GM15510 (cell line): ENCODE measurements around the gene RHCE.
"Not testable (repeated sequence)": the region's sequence is repeated elsewhere in the genome, so short reads cannot be mapped to it uniquely, and the experiment has no call there.

Experiments
- POLR2A ChIP-seq: IDR thresholded peaks from 3 replicates; pipeline ENCODE4 v1.6.1; 2011; ENCODE audit warnings: borderline replicate concordance; ENCODE audit not compliant: insufficient read length; ENCODE audit errors: extremely low read depth

The RHCE gene

DNA sequence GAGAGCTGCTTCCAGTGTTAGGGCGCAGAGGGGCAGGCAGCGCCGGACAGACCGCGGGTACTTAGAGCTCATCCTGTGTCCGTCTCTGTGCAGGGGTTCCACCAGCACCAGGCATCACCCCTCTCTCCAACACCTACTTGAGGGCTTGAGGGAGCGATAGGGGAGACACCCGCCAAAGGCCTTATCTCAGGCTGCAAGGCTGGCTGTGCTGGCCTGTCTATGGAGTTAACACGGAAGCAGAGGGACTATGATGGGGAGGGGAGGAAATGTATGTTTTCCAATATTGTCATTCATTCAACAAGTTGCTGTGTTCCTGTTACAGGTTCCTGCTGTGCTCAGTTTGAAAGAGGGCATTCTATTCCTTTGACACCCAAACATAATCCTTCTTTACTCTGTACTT is at the start of gene RHCE:
TSS of gene RHCE (minus strand) at position 111 of the 400 bp plus-strand sequence. CDS start at position 72, 39 bp downstream.
- TF ChIP-seq POLR2A, result not testable (repeated sequence)

DNA sequence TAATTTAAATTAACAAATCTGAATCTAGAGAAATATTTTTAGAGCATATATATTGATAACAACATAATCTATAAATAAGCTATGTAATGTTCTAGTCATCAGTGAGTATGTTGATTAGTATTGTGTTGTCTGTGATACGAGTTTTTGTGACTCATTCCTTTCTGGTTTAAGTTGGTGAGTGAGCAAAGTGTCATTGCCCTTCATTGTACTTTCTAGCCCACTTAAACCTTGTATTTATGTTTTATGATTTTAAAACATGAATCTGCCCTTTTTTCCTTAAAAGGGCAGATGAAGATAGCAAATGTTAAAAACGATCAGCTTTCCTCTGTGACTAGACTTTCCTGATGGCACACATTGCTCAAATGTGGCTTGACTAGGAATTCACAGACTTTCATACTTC is 48.6 kb upstream of the RHCE start:
- no peak for TF ChIP-seq POLR2A

GRCh38 chr1:25468033-25468432 is 47.4 kb upstream of the RHCE start:
- TF ChIP-seq POLR2A, result no peak

DNA sequence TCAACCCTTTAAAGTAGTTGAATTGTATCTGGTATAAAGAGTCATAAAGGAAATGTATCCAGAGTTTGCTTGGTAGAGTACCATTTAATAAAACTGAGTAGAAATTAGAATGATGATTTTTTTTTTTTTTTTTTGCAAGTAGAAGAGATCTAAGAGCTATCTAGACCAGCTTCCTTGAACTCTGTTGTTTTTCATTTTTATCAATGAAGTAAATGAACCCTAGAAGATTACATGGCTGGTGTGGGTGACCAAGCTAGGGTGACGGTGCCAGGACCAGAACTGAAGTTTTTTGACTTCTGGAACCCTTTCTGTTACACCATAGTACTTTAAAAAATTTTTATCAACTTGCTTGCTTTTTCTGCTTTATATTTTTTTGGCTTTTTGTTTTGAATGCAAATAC is 47.0 kb upstream of the RHCE start:
- TF ChIP-seq POLR2A, result no peak

DNA sequence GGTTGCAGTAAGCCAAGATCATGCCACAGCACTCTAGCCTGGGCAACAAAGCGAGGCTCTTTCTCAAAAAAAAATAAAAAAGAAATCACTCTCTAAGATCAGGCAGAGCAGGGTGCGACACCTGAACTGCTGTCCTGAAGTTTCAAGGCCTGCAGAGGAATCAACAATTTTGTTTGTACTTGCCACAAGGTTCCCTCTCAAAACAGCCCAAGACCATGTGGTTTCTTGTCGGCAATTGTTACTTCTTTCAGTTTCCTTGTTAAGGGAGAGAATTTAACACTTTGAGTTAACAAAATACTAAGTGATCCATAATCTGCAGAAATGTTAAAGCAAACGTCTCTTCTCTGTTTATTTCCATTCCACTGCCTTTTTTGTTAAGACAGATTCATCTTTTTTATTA is 46.6 kb upstream of the RHCE start:
- no peak for TF ChIP-seq POLR2A

DNA sequence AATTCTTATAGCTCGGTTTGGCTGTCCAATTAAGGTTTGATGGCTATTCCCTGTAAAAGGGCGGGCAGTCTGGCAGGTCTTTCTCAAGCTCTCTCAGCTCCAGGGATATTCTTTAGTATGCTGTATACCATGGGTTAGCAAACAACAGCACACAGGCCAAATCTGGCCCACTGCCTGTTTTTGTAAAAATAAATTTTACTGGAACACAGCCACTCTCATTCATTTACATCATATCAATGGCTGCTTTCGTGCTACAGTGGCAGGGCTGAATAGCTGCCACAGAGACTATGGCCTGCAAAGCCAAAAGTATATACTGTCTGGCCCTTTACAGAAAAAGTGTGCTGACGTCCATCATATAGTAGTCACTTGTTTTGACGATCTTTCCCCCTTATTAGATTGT is 42.1 kb upstream of the RHCE start:
- no peak for TF ChIP-seq POLR2A

DNA sequence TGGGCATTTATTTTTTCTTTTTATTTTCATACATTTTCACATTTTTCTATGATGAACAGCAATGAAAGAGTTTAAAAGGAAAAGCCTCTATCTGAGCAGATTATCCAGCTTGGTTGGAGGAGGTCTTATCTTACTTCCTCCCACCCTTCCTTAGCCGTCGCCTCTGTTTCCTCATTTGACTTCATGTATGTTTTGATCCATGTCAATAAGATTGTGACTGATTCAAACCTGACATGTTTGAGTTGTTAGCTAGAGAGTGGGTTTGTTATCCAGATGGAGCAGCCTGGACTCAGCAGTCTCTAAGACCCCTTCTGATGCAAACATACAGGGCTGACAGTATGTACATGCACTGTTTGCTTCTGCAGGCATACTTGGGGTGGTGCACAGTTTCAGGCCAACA is 41.2 kb upstream of the RHCE start:
- no peak for TF ChIP-seq POLR2A

- TF ChIP-seq POLR2A, result no peak
These were observed 39.4 kb upstream of the RHCE start for GRCh38 chr1:25460020-25460419.

DNA sequence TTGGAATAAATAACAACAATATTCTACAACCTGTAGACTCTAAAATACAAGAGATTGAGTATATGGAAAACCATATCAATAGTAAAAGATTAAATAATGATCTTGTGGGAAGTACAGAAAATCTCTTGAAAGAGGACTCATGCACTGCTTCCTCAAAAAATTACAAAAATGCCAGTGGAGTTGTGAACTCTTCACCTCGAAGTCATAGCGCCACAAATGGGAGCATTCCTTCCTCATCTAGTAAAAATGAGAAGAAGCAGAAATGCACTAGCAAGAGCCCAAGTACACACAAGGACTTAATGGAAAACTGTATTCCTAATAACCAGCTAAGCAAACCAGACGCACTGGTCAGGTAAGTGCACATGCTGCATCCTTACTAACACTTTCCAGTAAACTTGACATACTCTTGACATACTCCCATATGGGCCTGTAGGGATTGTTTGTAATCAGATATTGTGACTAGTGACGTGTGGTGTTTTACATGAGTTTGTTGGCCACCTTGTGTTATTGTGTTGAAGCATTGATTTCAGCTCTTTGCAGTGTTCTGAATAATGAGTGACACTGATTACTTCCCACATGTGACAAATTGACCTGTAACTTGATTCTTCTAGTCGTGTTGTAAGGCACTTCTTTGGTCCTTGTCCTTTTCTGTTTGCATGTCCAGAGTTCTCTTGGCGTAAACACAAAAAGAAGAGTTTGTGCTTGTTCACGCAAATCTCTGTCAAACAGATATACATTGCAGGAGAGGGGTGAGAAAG is 38.1 kb upstream of the RHCE start:
- TF ChIP-seq POLR2A, result no peak

GRCh38 chr1:25456502-25456901 is 35.9 kb upstream of the RHCE start:
- no peak for TF ChIP-seq POLR2A

- TF ChIP-seq POLR2A, result no peak
These were observed 31.3 kb upstream of the RHCE start for GRCh38 chr1:25451908-25452307.

DNA sequence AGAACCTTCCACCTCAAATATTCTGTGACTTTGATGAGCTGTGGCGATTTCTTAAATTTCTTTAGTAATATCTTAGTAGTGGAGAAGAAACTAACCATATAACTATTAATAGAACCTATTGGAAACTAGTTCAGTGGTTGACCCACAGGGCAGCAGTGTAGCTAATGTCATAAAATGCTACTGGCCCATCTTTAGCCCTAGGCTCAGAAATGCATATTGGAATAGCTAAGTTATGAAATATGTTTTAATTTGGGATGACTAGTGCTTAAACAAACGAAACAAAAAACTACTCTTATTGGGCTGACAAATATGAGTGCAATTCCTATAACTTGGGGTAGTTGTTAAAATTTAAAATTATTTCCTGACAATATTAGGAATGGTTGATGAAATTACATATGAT is 30.3 kb upstream of the RHCE start:
- no peak for TF ChIP-seq POLR2A

- TF ChIP-seq POLR2A, result no peak
These were observed 26.9 kb upstream of the RHCE start for GRCh38 chr1:25447547-25447946.

- TF ChIP-seq POLR2A, result no peak
These were observed 25.4 kb upstream of the RHCE start for GRCh38 chr1:25445993-25446538.

DNA sequence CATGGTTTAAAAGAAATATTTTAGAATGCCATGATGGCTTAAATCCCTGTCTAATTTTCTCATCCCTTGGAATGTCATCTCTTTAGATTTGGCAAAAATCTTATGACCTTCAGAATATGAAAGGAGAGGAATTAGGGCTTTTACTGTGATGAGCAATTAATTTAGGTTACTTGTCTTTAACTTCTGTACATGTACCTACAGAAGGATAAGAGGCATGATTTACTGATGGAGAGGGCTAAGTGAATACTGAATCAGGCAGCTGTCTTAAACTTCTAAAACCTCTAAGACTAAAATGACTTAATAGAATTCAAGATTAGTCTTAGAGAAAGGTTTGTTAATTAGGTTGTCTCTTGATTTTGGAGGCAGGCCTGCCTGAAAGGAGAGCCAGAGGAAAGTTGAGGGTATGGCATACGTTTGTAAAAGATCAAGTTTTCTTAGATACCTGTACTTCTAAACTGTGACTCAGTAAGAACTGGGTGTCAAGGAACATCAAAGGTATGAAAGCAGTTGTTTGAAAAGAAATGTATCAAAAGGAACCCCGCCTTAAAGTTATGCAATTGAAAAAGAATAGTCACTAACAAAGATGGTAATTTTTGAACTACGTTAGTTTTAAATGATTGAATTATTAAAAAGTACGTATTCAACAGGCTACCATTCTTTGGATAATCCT is 22.5 kb upstream of the RHCE start:
- no peak for TF ChIP-seq POLR2A

GRCh38 chr1:25442178-25442577 is 21.6 kb upstream of the RHCE start:
- TF ChIP-seq POLR2A, result no peak
